PFSK-1 (cell line): ENCODE data around the gene NPAS4.

ENCODE experiments used
- FOXP2 ChIP-seq: optimal IDR thresholded peaks from 2 replicates; pipeline ENCODE3; 2011; ENCODE audit warnings: borderline replicate concordance, control low read depth, inconsistent platforms; ENCODE audit not compliant: insufficient read depth; ENCODE audit errors: extremely low read length, extremely low read depth
- POLR2AphosphoS5 ChIP-seq: IDR thresholded peaks from 2 replicates; pipeline ENCODE4 v1.6.1; 2012; ENCODE audit warnings: low read depth, mild to moderate bottlenecking, control low read depth, low read length, moderate library complexity
- SIN3A ChIP-seq: IDR thresholded peaks from 2 replicates; pipeline ENCODE4 v1.6.1; 2012; ENCODE audit warnings: mild to moderate bottlenecking, low read length, moderate library complexity, borderline replicate concordance; ENCODE audit not compliant: insufficient read depth
- TAF1 ChIP-seq: IDR thresholded peaks from 2 replicates; pipeline ENCODE4 v1.6.1; 2012; ENCODE audit warnings: low read length, control low read depth, borderline replicate concordance; ENCODE audit not compliant: insufficient read depth
- TF ChIP-seq, protein P1 (sequence below), 2 experiments: IDR thresholded peaks; 2 replicates each; pipeline versions ENCODE4 v1.6.1 to v1.8.0; 2011 to 2012; ENCODE audit warnings: low read depth in 2 of 2, low read length in 2 of 2, control low read depth in 1 of 2, inconsistent platforms in 1 of 2, mild to moderate bottlenecking in 1 of 2, moderate library complexity in 1 of 2; ENCODE audit not compliant: insufficient read depth in 1 of 2

Gene NPAS4

GRCh38 chr11:66388780-66389386, 32.0 kb upstream of the NPAS4 start:
- TF ChIP-seq TAF1 (no peak), SIN3A (no peak), POLR2AphosphoS5 (no peak), FOXP2 (no peak)
- TF ChIP-seq, protein P1, sequence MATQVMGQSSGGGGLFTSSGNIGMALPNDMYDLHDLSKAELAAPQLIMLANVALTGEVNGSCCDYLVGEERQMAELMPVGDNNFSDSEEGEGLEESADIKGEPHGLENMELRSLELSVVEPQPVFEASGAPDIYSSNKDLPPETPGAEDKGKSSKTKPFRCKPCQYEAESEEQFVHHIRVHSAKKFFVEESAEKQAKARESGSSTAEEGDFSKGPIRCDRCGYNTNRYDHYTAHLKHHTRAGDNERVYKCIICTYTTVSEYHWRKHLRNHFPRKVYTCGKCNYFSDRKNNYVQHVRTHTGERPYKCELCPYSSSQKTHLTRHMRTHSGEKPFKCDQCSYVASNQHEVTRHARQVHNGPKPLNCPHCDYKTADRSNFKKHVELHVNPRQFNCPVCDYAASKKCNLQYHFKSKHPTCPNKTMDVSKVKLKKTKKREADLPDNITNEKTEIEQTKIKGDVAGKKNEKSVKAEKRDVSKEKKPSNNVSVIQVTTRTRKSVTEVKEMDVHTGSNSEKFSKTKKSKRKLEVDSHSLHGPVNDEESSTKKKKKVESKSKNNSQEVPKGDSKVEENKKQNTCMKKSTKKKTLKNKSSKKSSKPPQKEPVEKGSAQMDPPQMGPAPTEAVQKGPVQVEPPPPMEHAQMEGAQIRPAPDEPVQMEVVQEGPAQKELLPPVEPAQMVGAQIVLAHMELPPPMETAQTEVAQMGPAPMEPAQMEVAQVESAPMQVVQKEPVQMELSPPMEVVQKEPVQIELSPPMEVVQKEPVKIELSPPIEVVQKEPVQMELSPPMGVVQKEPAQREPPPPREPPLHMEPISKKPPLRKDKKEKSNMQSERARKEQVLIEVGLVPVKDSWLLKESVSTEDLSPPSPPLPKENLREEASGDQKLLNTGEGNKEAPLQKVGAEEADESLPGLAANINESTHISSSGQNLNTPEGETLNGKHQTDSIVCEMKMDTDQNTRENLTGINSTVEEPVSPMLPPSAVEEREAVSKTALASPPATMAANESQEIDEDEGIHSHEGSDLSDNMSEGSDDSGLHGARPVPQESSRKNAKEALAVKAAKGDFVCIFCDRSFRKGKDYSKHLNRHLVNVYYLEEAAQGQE (IDR thresholded peaks at IDR 0.05; ENCODE audit: insufficient read depth in 1 of 2, low read depth in 2 of 2, low read length in 2 of 2): no peak

DNA sequence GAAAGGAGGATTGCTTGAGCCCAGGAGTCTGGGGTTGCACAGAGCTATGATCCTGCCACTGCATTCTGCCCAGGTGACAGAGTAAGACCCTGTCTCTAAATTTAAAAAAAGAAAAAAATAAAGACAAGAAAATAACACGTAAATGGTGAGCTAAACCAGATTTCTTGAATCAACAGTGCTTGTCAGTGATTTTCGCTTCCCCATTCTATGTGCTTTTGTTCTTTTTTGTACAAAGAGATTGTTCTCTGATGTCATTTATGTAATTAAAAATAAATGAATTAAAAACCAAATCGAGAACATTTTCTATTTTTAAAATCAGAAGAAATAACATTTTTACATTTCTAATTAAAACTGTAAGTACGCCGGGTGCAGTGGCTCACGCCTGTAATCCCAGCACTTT, 29.5 kb upstream of the NPAS4 start:
- TF ChIP-seq SIN3A: no peak
- no peak for TF ChIP-seq POLR2AphosphoS5
- TF ChIP-seq, protein P1 (IDR thresholded peaks at IDR 0.05; ENCODE audit: insufficient read depth in 1 of 2, low read depth in 2 of 2, low read length in 2 of 2): no peak
- no peak for TF ChIP-seq TAF1
- no peak for TF ChIP-seq FOXP2

- TF ChIP-seq, protein P1 (IDR thresholded peaks at IDR 0.05; ENCODE audit: insufficient read depth in 1 of 2, low read depth in 2 of 2, low read length in 2 of 2): no peak
- TF ChIP-seq TAF1 (no peak), SIN3A (no peak), FOXP2 (no peak), POLR2AphosphoS5 (no peak)
Observed at GRCh38 chr11:66393954-66394353, 26.9 kb upstream of the NPAS4 start.

GRCh38 chr11:66407651-66408050, 13.2 kb upstream of the NPAS4 start:
- TF ChIP-seq, protein P1 (IDR thresholded peaks at IDR 0.05; ENCODE audit: insufficient read depth in 1 of 2, low read depth in 2 of 2, low read length in 2 of 2): no peak
- no peak for TF ChIP-seq TAF1
- no peak for TF ChIP-seq POLR2AphosphoS5
- no peak for TF ChIP-seq SIN3A
- no peak for TF ChIP-seq FOXP2
